NB4 (cell line): Measurements from ENCODE around the gene EGLN2.

ENCODE experiments used
- POLR2A ChIP-seq: IDR thresholded peaks from 2 replicates; pipeline ENCODE4 v1.6.1; 2011; ENCODE audit warnings: mild to moderate bottlenecking; ENCODE audit not compliant: insufficient read length; ENCODE audit errors: extremely low read depth
- TF ChIP-seq, protein P1 (sequence below): IDR thresholded peaks from one replicate; pipeline ENCODE4 v1.5.1; 2012; ENCODE audit warnings: low read depth, low read length

DNA sequence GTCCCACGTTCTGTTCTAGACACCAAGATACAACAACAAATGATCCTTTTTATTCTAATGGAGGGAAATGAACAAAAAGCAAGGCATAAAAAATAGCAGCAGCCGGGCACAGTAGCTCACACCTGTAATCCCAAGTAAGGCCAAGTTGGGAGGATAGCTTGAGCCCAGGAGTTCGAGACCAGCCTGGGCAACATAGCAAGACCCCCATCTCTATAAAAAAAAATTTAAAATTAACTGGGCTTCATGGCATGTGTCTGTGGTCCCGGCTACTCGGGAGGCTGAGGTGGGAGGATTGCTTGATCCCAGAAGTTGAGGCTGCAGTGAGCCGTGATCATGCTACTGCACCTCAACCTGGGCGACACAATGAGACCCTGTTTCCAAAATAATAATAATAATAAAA is 22.6 kb upstream of the EGLN2 start:
- TF ChIP-seq, protein P1, sequence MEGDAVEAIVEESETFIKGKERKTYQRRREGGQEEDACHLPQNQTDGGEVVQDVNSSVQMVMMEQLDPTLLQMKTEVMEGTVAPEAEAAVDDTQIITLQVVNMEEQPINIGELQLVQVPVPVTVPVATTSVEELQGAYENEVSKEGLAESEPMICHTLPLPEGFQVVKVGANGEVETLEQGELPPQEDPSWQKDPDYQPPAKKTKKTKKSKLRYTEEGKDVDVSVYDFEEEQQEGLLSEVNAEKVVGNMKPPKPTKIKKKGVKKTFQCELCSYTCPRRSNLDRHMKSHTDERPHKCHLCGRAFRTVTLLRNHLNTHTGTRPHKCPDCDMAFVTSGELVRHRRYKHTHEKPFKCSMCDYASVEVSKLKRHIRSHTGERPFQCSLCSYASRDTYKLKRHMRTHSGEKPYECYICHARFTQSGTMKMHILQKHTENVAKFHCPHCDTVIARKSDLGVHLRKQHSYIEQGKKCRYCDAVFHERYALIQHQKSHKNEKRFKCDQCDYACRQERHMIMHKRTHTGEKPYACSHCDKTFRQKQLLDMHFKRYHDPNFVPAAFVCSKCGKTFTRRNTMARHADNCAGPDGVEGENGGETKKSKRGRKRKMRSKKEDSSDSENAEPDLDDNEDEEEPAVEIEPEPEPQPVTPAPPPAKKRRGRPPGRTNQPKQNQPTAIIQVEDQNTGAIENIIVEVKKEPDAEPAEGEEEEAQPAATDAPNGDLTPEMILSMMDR = no peak
- no peak for TF ChIP-seq POLR2A
